ENCODE measurements around the gene XYLT1.

DNA sequence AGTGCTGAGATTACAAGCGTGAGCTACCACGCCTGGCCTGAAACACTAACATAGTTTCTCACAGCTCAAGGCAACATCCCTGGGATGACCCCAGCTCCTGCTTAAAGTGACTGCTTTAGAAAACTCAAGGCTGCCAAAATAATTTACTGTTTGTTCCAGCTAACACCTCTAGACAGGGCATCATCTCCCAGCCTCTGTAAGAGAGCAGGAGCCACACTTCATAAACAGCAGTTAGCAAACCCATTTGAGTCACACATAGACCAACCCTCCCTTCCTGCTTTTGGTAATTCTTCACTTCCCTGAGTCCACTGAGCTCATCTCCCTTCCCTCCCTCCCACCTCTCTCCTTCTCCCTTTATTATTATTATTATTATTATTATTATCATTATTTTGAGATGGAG lies 201.3 kb downstream of the XYLT1 start:
- TF ChIP-seq CTCF (IDR thresholded peaks at IDR 0.05; ENCODE audit: low read depth, low read length, poor library complexity, severe bottlenecking) (no peak), EZH2phosphoT487 (IDR thresholded peaks at IDR 0.05; ENCODE audit: borderline replicate concordance, low read length) (no peak)

Measured in DOHH2 (cell line).